ENCODE measurements around the gene CD300LF.

GRCh38 chr17:74748529-74749278 is 36.0 kb upstream of the CD300LF start, which contains the start of gene NHERF1:
- no peak; the same call in 1 of the 2 replicates for TF ChIP-seq CTCF (conservative IDR thresholded peaks at IDR 0.05)
- peak; percentile 60; the same call in 1 of the 2 replicates for TF ChIP-seq ZFX (IDR thresholded peaks at IDR 0.05)

Measured in C4-2B (cell line).